Ectodermal cell (in vitro differentiated cells): ENCODE measurements around the gene ECM1.

Source experiments
- H3K27ac ChIP-seq: 2 replicates; pipeline ENCODE4 v1.7.0; 2013; ENCODE audit warnings: mild to moderate bottlenecking, low read depth, low read length; ENCODE audit not compliant: insufficient read depth, poor library complexity, severe bottlenecking
- H3K27me3 ChIP-seq: 2 replicates; pipeline ENCODE4 v1.7.0; 2013; ENCODE audit warnings: mild to moderate bottlenecking, low read length; ENCODE audit not compliant: insufficient read depth, control insufficient read depth, poor library complexity, severe bottlenecking
- H3K36me3 ChIP-seq: one replicate; pipeline ENCODE4 v1.7.0; 2013; ENCODE audit warnings: low read length; ENCODE audit not compliant: control insufficient read depth, insufficient read depth
- H3K4me1 ChIP-seq: one replicate; pipeline ENCODE4 v1.7.0; 2013; ENCODE audit warnings: low read length; ENCODE audit not compliant: control insufficient read depth, insufficient read depth
- H3K4me3 ChIP-seq: 2 replicates; pipeline ENCODE4 v1.7.0; 2013; ENCODE audit warnings: low read depth, low read length, control low read depth; ENCODE audit not compliant: insufficient read depth
- H3K9me3 ChIP-seq: 2 replicates; pipeline ENCODE4 v1.7.0; 2013; ENCODE audit warnings: mild to moderate bottlenecking, low read length, moderate library complexity; ENCODE audit not compliant: control insufficient read depth
- WGBS, 2 experiments: methylation state at CpG; one replicate each; pipeline ENCODE4 v1.1.7; 2013; ENCODE audit warnings: missing lambda C conversion rate in 2 of 2; 5-methylcytosine and 5-hydroxymethylcytosine counted together

The ECM1 gene

GRCh38 chr1:150543500-150544143 lies 35.7 kb downstream of the ECM1 start:
- no peak overlapping the region for H3K4me3 ChIP-seq
- 94% methylated on average over 12 to 13 of the region's 13 CpGs for WGBS, 2 experiments

GRCh38 chr1:150544204-150544603 lies 36.3 kb downstream of the ECM1 start:
- Histone ChIP-seq H3K27me3 (peaks cover 18% of the 10 kb centered on the region), H3K9me3 (no peaks in the 10 kb centered on the region), H3K4me3 (no peak overlapping the region), H3K27ac (no peak overlapping the region), H3K36me3 (no peaks in the 10 kb centered on the region), H3K4me1 (no peaks in the 10 kb centered on the region)
- 100% methylated on average over 1 to 2 of the region's 3 CpGs for WGBS, 2 experiments

More at GRCh38 chr1:150543500-150544143, 35.7 kb downstream of the ECM1 start:
- H3K9me3 ChIP-seq: no peaks in the 10 kb centered on the region
- H3K4me1 ChIP-seq: no peaks in the 10 kb centered on the region
- H3K36me3 ChIP-seq: no peaks in the 10 kb centered on the region
- no peak overlapping the region for H3K27ac ChIP-seq
- H3K27me3 ChIP-seq: peaks cover 12% of the 10 kb centered on the region

- peaks cover 32% of the 10 kb centered on the region for H3K27me3 ChIP-seq
- no peaks in the 10 kb centered on the region for H3K4me1 ChIP-seq
- WGBS, 2 experiments: 90 to 93% methylated on average over 3 to 5 of the region's 6 CpGs
- H3K9me3 ChIP-seq: no peaks in the 10 kb centered on the region
- H3K4me3 ChIP-seq: no peak overlapping the region
- no peaks in the 10 kb centered on the region for H3K36me3 ChIP-seq
- no peak overlapping the region for H3K27ac ChIP-seq
These were observed 37.6 kb downstream of the ECM1 start for GRCh38 chr1:150545486-150546032.

- 94% methylated on average over 16 of the region's 16 CpGs for WGBS, 2 experiments
- Histone ChIP-seq H3K27ac (no peak overlapping the region), H3K4me3 (no peak overlapping the region), H3K27me3 (peaks cover 39% of the 10 kb centered on the region), H3K36me3 (no peaks in the 10 kb centered on the region), H3K4me1 (no peaks in the 10 kb centered on the region), H3K9me3 (no peaks in the 10 kb centered on the region)
These were observed 38.5 kb downstream of the ECM1 start for GRCh38 chr1:150546294-150546937.

- H3K27me3 ChIP-seq: peaks cover 39% of the 10 kb centered on the region
- H3K27ac ChIP-seq: no peak overlapping the region
- no peaks in the 10 kb centered on the region for H3K9me3 ChIP-seq
- peaks cover 7% of the 10 kb centered on the region for H3K4me1 ChIP-seq
- no peaks in the 10 kb centered on the region for H3K36me3 ChIP-seq
- peak overlapping the region; percentile 41 for H3K4me3 ChIP-seq
- 80 to 100% methylated on average over 1 to 2 of the region's 4 CpGs for WGBS, 2 experiments
These were observed 40.4 kb downstream of the ECM1 start for GRCh38 chr1:150548324-150548631.

GRCh38 chr1:150548632-150549495 lies 41.0 kb downstream of the ECM1 start, which contains the start of gene ADAMTSL4:
TSS of gene ADAMTSL4 (plus strand) at chr1:150549408. CDS start at chr1:150552289, 2,881 bp downstream.
- Histone ChIP-seq H3K4me1 (peaks cover 7% of the 10 kb centered on the region), H3K27me3 (peaks cover 39% of the 10 kb centered on the region), H3K4me3 (peak within 1 kb of the TSS; percentile 41), H3K9me3 (no peaks in the 10 kb centered on the region), H3K36me3 (no peaks in the 10 kb centered on the region), H3K27ac (no peak within 1 kb of the TSS)
- 1 to 2% methylated on average over 91 of the region's 91 CpGs for WGBS, 2 experiments

- Histone ChIP-seq H3K36me3 (no peaks in the 10 kb centered on the region), H3K27ac (no peak overlapping the region), H3K4me1 (peaks cover 7% of the 10 kb centered on the region), H3K4me3 (peak overlapping the region; percentile 13), H3K9me3 (no peaks in the 10 kb centered on the region), H3K27me3 (peaks cover 39% of the 10 kb centered on the region)
- 21 to 23% methylated on average over 43 of the region's 43 CpGs for WGBS, 2 experiments
These were observed 41.8 kb downstream of the ECM1 start for GRCh38 chr1:150549496-150550221.

GRCh38 chr1:150550222-150551050 lies 42.5 kb downstream of the ECM1 start:
- Histone ChIP-seq H3K36me3 (no peaks in the 10 kb centered on the region), H3K4me3 (no peak overlapping the region), H3K27me3 (peaks cover 39% of the 10 kb centered on the region), H3K9me3 (no peaks in the 10 kb centered on the region), H3K27ac (no peak overlapping the region), H3K4me1 (peaks cover 7% of the 10 kb centered on the region)
- 78 to 81% methylated on average over 19 to 22 of the region's 22 CpGs for WGBS, 2 experiments
